IPS-NIHi7 (cell line): ENCODE data around the gene SYNGAP1.
A peak's percentile ranks its signal among the peaks of the same experiment; 100 is the strongest.

Experiments used
- DNase-seq: peaks from one replicate; pipeline ENCODE4 v3.0.0; 2012; ENCODE audit warnings: mixed read lengths; ENCODE audit errors: extremely low spot score

SYNGAP1 gene

GRCh38 chr6:33421344-33421643 is 1.4 kb downstream of the SYNGAP1 start:
- no peak for DNase-seq

- no peak for DNase-seq
Observed at GRCh38 chr6:33423777-33424176, 3.9 kb downstream of the SYNGAP1 start.

GRCh38 chr6:33424855-33425667 is 5.2 kb downstream of the SYNGAP1 start:
- DNase-seq = no peak

- peak; percentile 87 for DNase-seq
Observed at GRCh38 chr6:33425668-33426577, 6.1 kb downstream of the SYNGAP1 start.

GRCh38 chr6:33426590-33427511 is 7.0 kb downstream of the SYNGAP1 start:
- no peak for DNase-seq

GRCh38 chr6:33427585-33428223 is 7.8 kb downstream of the SYNGAP1 start:
- no peak for DNase-seq

GRCh38 chr6:33428224-33428965 is 8.5 kb downstream of the SYNGAP1 start:
- no peak for DNase-seq

GRCh38 chr6:33428966-33429749 is 9.3 kb downstream of the SYNGAP1 start:
- DNase-seq = no peak

GRCh38 chr6:33429750-33430052 is 9.8 kb downstream of the SYNGAP1 start:
- no peak for DNase-seq

- no peak for DNase-seq
Observed at GRCh38 chr6:33430334-33430733, 10.5 kb downstream of the SYNGAP1 start.

GRCh38 chr6:33430991-33431879 is 11.4 kb downstream of the SYNGAP1 start:
- peak; percentile 89 for DNase-seq

- no peak for DNase-seq
Observed at GRCh38 chr6:33431880-33432541, 12.1 kb downstream of the SYNGAP1 start.

GRCh38 chr6:33432546-33432945 is 12.7 kb downstream of the SYNGAP1 start:
- no peak for DNase-seq

- DNase-seq = no peak
Observed at GRCh38 chr6:33433001-33433543, 13.2 kb downstream of the SYNGAP1 start.

GRCh38 chr6:33433544-33434191 is 13.8 kb downstream of the SYNGAP1 start:
- DNase-seq = peak; percentile 72

GRCh38 chr6:33434961-33435360 is 15.1 kb downstream of the SYNGAP1 start:
- no peak for DNase-seq

- no peak for DNase-seq
Observed at GRCh38 chr6:33437666-33438065, 17.8 kb downstream of the SYNGAP1 start.
